ENCODE data around the gene DGKI. TPM values are rescaled to one million over a fixed set of nuclear protein-coding genes. Genes with fewer than 3 reads are reported as not detected.

DGKI gene
- total and polyA plus RNA-seq, 9 of the 15 experiments (the other 6 are each of a cell fraction or from before 2014, with no cell fraction given): 0.11 to 0.54 (median 0.15) TPM; not detected in 5

- H3K27me3 ChIP-seq (ENCODE audit: control insufficient read depth in 2 of 2, insufficient read depth in 2 of 2, low read length in 2 of 2): peaks cover 13 to 18% of the 10 kb centered on the region in 2 experiments; a peak in 4 of 5 replicates
- 0% methylated on average over 3 of the region's 3 CpGs for whole genome bisulfite sequencing (ENCODE audit: insufficient coverage, low coverage, missing lambda C conversion rate)
- H3K4me3 ChIP-seq: no peak overlapping the region
- H3K4me2 ChIP-seq (ENCODE audit: insufficient read depth, low read length): no peak overlapping the region
- H4K20me1 ChIP-seq (replicated peaks; ENCODE audit: control insufficient read depth, insufficient read depth, low read length): no peaks in the 10 kb centered on the region
- no peaks in the 10 kb centered on the region for H3K4me1 ChIP-seq (replicated peaks in 1 of 2; ENCODE audit: control insufficient read depth in 2 of 2, insufficient read depth in 2 of 2, low read length in 2 of 2)
- no peaks in the 10 kb centered on the region for H3K9me3 ChIP-seq (replicated peaks; ENCODE audit: control insufficient read depth, insufficient read depth, low read depth, low read length)
- no peaks in the 10 kb centered on the region for H3K36me3 ChIP-seq (ENCODE audit: control insufficient read depth, insufficient read depth, low read length)
- intact Hi-C loops (cut with micrococcal nuclease) (no loop called here), in situ Hi-C loops (cut with MboI) (no loop called here)
- ChIA-PET POLR2A (no interaction called here), CTCF (ENCODE audit: low intra/inter-chr PET ratio) (no interaction called here)
- H3K79me2 ChIP-seq (ENCODE audit: control insufficient read depth, insufficient read depth, low read length): no peaks in the 10 kb centered on the region
- FAIRE-seq (no peak), ATAC-seq (no peak), DNase-seq (ENCODE audit: extremely low read depth in 1 of 4, low spot score in 3 of 4) (no peak)
- H3K27ac ChIP-seq (ENCODE audit: extremely low read depth, low read depth, low read length): no peak overlapping the region
- no peak overlapping the region for H3K9ac ChIP-seq (ENCODE audit: insufficient read depth in 1 of 2, low read depth in 2 of 2, low read length in 2 of 2)
- no peak overlapping the region for H2AFZ ChIP-seq (ENCODE audit: low read depth, low read length)
- no TSS peak for BruUV-seq (replicated peaks)
- no peaks in the 10 kb centered on the region for H3K9me1 ChIP-seq (ENCODE audit: control insufficient read depth, insufficient read depth, low read length)
- TF ChIP-seq ZNF586 (CRISPR knock-in tag; conservative IDR thresholded peaks at IDR 0.05) (no peak), ILK (tag; IDR thresholded peaks at IDR 0.05; ENCODE audit: borderline replicate concordance, low read depth) (no peak), JUND (IDR thresholded peaks at IDR 0.05; ENCODE audit: borderline replicate concordance, low read depth, low read length) (no peak), JUND (tag; IDR thresholded peaks at IDR 0.05; ENCODE audit: borderline replicate concordance, low read depth, low read length) (no peak), SMARCA4 (IDR thresholded peaks at IDR 0.05) (no peak), E2F4 (CRISPR knock-in tag; IDR thresholded peaks at IDR 0.05; ENCODE audit: low read depth) (no peak), COPS2 (conservative IDR thresholded peaks at IDR 0.05) (no peak), NR2F6 (CRISPR knock-in tag; IDR thresholded peaks at IDR 0.05) (no peak), FOS (IDR thresholded peaks at IDR 0.05; ENCODE audit: extremely low read depth, insufficient read length) (no peak), CBX5 (IDR thresholded peaks at IDR 0.05; ENCODE audit: borderline replicate concordance, low read depth) (no peak), TARDBP (IDR thresholded peaks at IDR 0.05) (no peak), ZNF197 (CRISPR knock-in tag; IDR thresholded peaks at IDR 0.05; ENCODE audit: low read depth) (no peak)
These were observed 129.7 kb downstream of the DGKI start for GRCh38 chr7:137717045-137717444.
